Measurements from ENCODE around the gene DDX27.

DDX27 gene

GRCh38 chr20:49203746-49204145 is 15.5 kb upstream of the DDX27 start:
- TF ChIP-seq CTCF (IDR thresholded peaks at IDR 0.05; ENCODE audit: low read depth, low read length), result no peak
- no peak overlapping the region for H3K4me3 ChIP-seq (ENCODE audit: low read depth, low read length)
- in situ Hi-C loops (cut with HindIII; ENCODE audit: low sequenced_read_pairs), result no loop called here
- DNase-seq (ENCODE audit: low read depth, low spot score), result no peak

DNA sequence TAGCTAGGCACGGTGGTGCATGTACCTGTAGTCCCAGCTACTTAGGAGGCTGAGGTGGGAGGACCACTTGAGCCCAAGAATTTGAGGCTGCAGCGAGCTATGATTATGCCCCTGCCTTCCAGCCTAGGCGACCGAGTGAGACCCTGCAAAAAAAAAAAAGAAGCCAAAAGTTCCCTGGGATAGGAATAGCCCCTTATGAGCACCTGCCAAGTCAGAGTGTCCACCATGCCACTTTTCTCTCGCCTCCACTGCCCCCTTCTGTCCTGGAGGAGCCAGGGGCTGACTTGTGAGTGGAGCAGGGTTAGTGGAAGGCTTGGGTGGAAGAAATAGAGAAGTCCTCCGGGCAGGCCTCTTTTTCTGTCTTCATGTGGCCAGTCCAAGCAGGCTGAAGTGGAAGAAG is 12.1 kb upstream of the DDX27 start:
- H3K4me3 ChIP-seq (ENCODE audit: low read depth, low read length), result no peak overlapping the region
- DNase-seq (ENCODE audit: low read depth, low spot score), result no peak
- in situ Hi-C loops (cut with HindIII; ENCODE audit: low sequenced_read_pairs), result no loop called here
- peak; percentile 4 for TF ChIP-seq CTCF (IDR thresholded peaks at IDR 0.05; ENCODE audit: low read depth, low read length)

DNA sequence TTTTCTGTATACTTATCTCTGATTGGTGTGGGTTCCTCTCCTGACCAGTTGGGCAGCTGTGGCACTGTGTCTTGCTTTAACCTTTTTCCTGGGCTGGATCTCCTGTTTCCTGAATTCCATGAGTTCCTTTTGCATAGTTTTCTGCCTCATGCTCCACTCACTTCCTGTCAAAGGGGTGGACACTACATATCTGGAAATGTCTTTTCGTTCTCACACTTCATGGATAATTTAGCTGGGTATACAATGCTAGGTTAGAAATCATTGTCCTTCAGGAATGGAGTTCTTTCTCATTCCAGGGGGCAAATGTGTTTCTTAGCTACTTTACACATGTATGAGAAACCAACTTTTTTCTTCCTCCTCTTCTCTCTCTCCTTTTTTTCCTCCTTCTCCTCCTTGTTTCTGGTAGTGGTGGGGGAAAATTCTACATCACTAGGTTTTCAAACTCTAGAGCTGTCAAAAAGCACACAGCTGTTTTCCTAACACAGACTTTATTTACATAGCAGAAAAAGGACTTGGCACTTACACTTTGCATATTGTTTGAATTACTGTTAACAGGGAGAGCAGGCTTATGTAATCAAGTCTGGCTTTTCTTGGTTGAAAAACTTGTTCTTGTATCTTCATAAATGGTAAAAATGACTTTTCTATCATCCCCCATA is 9.0 kb upstream of the DDX27 start:
- no peak overlapping the region for H3K4me3 ChIP-seq (ENCODE audit: low read depth, low read length)
- DNase-seq (ENCODE audit: low read depth, low spot score), result no peak
- in situ Hi-C loops (cut with HindIII; ENCODE audit: low sequenced_read_pairs), result no loop called here
- no peak for TF ChIP-seq CTCF (IDR thresholded peaks at IDR 0.05; ENCODE audit: low read depth, low read length)

DNA sequence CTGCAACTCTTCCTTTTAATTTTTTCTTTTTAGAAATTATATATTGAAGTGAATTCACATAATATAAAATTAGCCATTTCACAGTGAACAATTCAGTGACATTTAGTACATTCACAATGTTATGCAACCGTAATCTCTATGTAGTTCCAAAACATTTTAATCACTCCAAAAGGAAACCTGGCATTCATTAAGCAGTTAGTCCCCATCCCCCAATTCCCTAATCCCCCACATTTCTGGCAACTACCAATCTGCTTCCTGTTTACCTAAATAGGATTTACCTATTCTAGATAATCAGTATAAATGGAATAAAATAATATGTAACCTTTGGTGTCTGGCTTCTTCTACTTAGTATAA is 8.5 kb upstream of the DDX27 start:
- in situ Hi-C loops (cut with HindIII; ENCODE audit: low sequenced_read_pairs), result no loop called here
- DNase-seq (ENCODE audit: low read depth, low spot score), result no peak
- TF ChIP-seq CTCF (IDR thresholded peaks at IDR 0.05; ENCODE audit: low read depth, low read length), result no peak
- no peak overlapping the region for H3K4me3 ChIP-seq (ENCODE audit: low read depth, low read length)

- TF ChIP-seq CTCF (IDR thresholded peaks at IDR 0.05; ENCODE audit: low read depth, low read length), result no peak
- DNase-seq (ENCODE audit: low read depth, low spot score), result no peak
- H3K4me3 ChIP-seq (ENCODE audit: low read depth, low read length), result no peak overlapping the region
- in situ Hi-C loops (cut with HindIII; ENCODE audit: low sequenced_read_pairs), result no loop called here
These were observed 4.6 kb upstream of the DDX27 start for GRCh38 chr20:49214571-49214970.

DNA sequence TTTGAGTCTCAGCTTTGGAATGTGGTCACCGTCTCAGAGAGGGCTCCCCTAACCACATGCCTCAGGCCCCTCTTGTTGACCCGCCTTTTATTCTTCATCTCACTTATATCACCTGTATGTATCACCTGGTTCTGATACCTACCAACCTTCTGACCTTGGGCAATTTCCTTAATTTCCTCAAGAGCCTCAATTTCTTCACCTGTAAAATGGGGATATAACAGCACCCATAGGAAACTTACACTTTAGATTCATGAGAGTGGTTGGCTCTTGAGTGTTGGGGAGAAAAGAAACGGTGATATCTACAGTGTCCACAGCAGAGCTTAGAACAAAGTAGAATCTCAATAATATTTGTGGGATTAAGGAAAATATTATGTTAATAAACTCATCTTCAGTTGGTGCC is 4.0 kb upstream of the DDX27 start:
- in situ Hi-C loops (cut with HindIII; ENCODE audit: low sequenced_read_pairs), result no loop called here
- H3K4me3 ChIP-seq (ENCODE audit: low read depth, low read length), result no peak overlapping the region
- TF ChIP-seq CTCF (IDR thresholded peaks at IDR 0.05; ENCODE audit: low read depth, low read length), result no peak
- DNase-seq (ENCODE audit: low read depth, low spot score), result no peak

All from astrocyte of the spinal cord (primary cell).